Type B pancreatic cell (in vitro differentiated cells): ENCODE data around the gene OGFR. TPM values are rescaled to one million over a fixed set of nuclear protein-coding genes. Genes with fewer than 3 reads are reported as not detected.

ENCODE experiments used
- DNase-seq: peaks from one replicate; pipeline ENCODE4 v3.0.0; 2021; ENCODE audit warnings: mixed read lengths; ENCODE audit not compliant: unreplicated experiment; ENCODE audit errors: extremely low spot score
- H3K27ac Mint-ChIP-seq: 2 replicates; pipeline ENCODE4 v1.8.0; 2021; ENCODE audit warnings: mild to moderate bottlenecking, mixed read lengths
- H3K27me3 Mint-ChIP-seq: 2 replicates; pipeline ENCODE4 v1.8.0; 2021; ENCODE audit warnings: mixed read lengths
- H3K36me3 Mint-ChIP-seq: 2 replicates; pipeline ENCODE4 v1.8.0; 2021; ENCODE audit warnings: mixed read lengths
- H3K4me1 Mint-ChIP-seq: one replicate; pipeline ENCODE4 v1.8.0; 2021; ENCODE audit warnings: mixed read lengths; ENCODE audit not compliant: unreplicated experiment
- H3K4me3 Mint-ChIP-seq: 2 replicates; pipeline ENCODE4 v1.8.0; 2021; ENCODE audit warnings: mild to moderate bottlenecking, mixed read lengths
- H3K9me3 Mint-ChIP-seq: 2 replicates; pipeline ENCODE4 v1.8.0; 2021; ENCODE audit warnings: mixed read lengths
- CTCF ChIP-seq: fragments of 200-600 bp; sonication (generic); conservative IDR thresholded peaks from 2 replicates; pipeline ENCODE4 v1.5.0; 2021; ENCODE audit warnings: antibody characterized with exemption, mild to moderate bottlenecking
- total RNA-seq: library from RNA; stranded (reverse); gene quantifications from 2 replicates; pipeline ENCODE4 v1.2.1, GENCODE V29; 2021; ENCODE audit warnings: low replicate concordance

Gene OGFR
- total RNA-seq, 1 donor from 2014 or later, result 42.8 TPM

- TF ChIP-seq CTCF, result no peak
- H3K27me3 Mint-ChIP-seq, result peaks cover 3% of the 10 kb centered on the region
- H3K27ac Mint-ChIP-seq, result no peak overlapping the region
- H3K4me3 Mint-ChIP-seq, result no peak overlapping the region
- no peaks in the 10 kb centered on the region for H3K9me3 Mint-ChIP-seq
- H3K4me1 Mint-ChIP-seq, result peaks cover 23% of the 10 kb centered on the region
- H3K36me3 Mint-ChIP-seq, result no peaks in the 10 kb centered on the region
- DNase-seq, result no peak
Measured at GRCh38 chr20:62786157-62786556, 18.5 kb upstream of the OGFR start.

DNA sequence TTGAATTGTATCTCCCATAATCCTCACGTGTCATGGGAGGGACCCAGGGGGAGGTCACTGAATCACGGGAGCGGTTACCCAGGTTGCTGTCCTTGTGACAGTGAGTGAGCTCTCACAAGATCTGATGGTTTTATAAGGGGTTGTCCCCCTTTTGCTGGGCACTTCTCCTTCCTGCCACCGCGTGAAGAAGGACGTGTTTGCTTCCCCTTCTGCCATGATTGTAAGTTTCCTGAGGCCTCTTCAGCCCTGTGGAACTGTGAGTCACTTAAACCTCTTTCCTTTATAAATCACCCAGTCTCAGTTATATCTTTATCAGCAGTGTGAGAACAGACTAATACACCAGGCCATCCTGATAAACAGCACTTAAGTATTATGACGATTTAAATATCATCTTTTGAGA lies 17.3 kb upstream of the OGFR start:
- DNase-seq, result no peak
- no peak overlapping the region for H3K4me3 Mint-ChIP-seq
- H3K27me3 Mint-ChIP-seq, result peaks cover 8% of the 10 kb centered on the region
- no peaks in the 10 kb centered on the region for H3K36me3 Mint-ChIP-seq
- no peak overlapping the region for H3K27ac Mint-ChIP-seq
- H3K4me1 Mint-ChIP-seq, result peaks cover 30% of the 10 kb centered on the region
- TF ChIP-seq CTCF, result no peak
- no peaks in the 10 kb centered on the region for H3K9me3 Mint-ChIP-seq

DNA sequence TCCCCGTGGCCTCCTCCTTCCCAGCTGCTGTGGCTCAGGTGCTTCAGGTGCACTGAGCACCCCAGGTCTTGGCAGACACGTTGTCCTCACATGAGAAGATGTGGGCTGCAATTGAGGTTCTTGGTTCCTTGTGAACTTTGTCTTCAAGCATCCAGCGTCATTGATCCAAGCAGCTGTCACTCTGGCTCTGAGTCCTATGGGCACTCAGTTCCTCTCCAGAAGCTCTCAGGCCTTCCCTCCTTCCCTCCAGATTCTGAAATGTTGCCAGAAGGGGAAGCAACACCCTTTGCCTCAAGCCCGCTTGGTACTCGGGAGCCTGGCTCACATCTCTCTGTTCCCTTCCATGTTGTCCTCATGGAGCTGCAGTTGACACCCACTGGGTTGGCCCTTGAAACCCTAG lies 16.8 kb upstream of the OGFR start:
- TF ChIP-seq CTCF, result no peak
- Mint-ChIP-seq H3K4me3 (no peak overlapping the region), H3K36me3 (no peaks in the 10 kb centered on the region), H3K27ac (no peak overlapping the region), H3K27me3 (peaks cover 8% of the 10 kb centered on the region), H3K4me1 (peaks cover 30% of the 10 kb centered on the region), H3K9me3 (no peaks in the 10 kb centered on the region)
- DNase-seq, result no peak

GRCh38 chr20:62788607-62789006 lies 16.0 kb upstream of the OGFR start:
- H3K27me3 Mint-ChIP-seq, result peaks cover 8% of the 10 kb centered on the region
- no peak overlapping the region for H3K27ac Mint-ChIP-seq
- peaks cover 30% of the 10 kb centered on the region for H3K4me1 Mint-ChIP-seq
- no peak for TF ChIP-seq CTCF
- no peak for DNase-seq
- H3K4me3 Mint-ChIP-seq, result no peak overlapping the region
- no peaks in the 10 kb centered on the region for H3K9me3 Mint-ChIP-seq
- no peaks in the 10 kb centered on the region for H3K36me3 Mint-ChIP-seq

DNA sequence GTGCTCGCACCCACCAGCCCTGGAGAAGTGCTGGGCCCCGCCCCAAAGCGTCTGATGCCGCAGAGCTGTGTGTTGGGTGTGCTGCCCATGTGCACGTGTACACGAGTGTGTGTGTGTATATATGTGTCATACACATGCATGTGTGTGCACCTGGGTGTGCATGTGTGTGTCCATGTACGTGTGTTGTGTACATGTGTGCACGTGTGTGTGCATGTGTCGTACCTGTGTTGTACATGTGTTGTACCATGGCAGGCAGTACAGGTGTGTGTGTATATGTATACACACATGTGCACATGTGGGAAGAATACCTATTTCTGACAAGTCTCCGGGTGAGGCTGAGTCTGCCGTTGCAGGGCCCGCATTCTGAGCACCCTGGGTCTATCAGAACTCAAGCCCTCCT lies 14.6 kb upstream of the OGFR start:
- Mint-ChIP-seq H3K36me3 (no peaks in the 10 kb centered on the region), H3K9me3 (no peaks in the 10 kb centered on the region), H3K27me3 (peaks cover 8% of the 10 kb centered on the region), H3K27ac (no peak overlapping the region), H3K4me1 (peaks cover 30% of the 10 kb centered on the region), H3K4me3 (no peak overlapping the region)
- DNase-seq, result no peak
- no peak for TF ChIP-seq CTCF
